ENCODE data around the gene ITGB5.
A peak's percentile ranks its signal among the peaks of the same experiment; 100 is the strongest.
"Not testable (repeated sequence)": the region's sequence is repeated elsewhere in the genome, so short reads cannot be mapped to it uniquely, and the experiment has no call there.

ITGB5 gene

DNA sequence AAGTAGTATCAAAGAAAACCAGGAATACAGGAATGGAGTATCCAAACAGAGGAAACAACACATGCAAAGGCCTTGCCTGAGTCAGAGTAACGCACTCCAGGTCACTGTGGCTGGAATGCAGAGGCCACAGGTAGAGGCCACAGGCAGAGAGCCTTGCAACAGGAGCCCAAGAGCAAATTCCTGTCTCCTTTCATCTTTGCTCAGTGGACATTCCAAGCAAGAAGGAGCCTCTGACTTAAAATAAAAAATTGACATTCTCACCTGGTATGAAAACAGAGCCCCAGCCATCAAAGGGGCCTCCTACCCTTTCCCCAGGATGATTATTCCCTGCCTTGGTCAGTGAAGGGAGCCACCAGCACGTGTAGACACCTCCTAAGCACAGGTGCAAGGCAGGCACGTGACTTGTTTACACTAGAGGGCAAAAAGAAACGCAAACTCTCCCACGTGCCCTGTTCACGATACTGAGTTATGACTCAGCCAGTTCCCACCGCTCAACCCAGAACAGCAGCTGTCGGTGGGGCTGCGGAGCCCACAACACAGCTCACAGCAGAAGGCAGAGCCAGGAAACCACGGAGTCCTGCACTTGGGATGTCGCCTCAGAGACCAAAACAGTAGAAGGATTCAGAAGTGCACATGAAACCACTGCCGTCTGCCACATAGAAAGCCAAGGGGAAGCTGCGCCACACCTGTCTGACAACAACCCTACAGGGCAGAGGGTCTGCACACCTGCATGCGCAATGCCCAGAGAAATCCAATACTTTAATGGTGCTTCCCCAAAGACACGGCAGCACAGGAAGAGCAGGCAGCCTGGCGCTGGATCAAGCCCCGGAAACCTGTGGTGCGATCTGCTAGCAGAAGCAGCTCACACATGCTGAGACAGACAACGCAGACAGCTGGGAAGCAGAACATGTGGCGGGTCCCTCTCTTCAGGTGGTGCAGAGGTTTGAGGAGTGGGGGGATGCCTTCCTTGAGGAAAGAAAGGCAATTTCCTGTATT lies 52.1 kb downstream of the ITGB5 start:
- DNase-seq: peak; percentile 7 to 51 (median 22)

DNA sequence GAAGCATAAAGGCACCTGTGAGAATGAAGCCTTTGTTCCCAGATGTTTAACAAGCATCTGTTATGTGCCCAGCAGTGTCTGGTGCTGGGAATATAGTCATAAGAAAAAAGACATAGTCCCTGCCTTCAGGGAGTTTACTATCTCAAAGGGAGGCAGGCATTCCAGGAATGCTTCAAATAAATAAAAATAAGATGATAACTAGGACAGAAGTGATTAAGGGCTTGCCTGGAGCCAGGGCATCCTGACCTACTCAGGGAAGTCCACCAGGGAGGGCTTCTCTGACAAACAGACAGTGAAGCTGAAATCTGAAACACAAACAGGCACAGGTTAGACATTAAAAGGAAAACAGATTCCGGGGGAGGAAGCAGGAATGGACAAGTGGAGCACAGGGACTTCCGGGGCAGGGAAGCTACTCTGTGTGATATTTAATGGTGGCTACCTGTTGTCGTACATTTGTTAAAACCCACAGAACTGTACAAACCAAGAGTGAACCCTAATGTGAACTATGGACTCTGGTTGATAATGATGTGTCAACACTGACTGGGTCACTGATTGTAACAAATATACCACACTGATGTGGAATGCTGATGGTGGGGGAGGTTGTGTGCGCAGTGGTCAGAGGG lies 53.3 kb downstream of the ITGB5 start:
- DNase-seq: no peak

- no peak for DNase-seq
Measured at GRCh38 chr3:124832782-124833709, 54.1 kb downstream of the ITGB5 start.

DNA sequence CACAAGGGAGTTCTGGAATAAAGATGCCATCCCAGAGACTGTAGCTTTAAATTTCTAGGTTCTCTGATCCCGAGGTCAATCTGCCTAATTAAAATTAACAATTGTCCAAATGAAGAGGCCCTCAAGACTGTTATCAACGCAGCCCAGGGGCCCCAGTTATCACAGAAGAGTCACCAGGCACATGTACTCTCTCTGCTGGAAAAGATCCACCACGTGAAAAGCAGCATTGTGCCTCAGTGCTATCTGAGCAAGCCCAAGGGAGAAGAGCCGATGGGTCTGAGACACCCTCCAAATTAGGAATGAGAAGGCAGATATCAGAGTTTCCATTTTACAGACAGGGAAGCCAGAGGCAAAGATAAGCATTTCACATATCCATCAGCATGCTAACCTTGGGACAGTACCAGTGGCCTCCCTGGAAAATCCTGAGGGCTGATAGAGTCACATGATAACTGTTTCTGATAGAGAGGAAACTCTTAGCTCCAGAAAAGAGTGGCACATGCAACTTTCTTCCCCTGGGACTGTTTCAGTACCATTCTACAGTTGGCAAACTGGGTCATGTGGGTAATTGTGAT lies 55.5 kb downstream of the ITGB5 start:
- no peak for DNase-seq

DNA sequence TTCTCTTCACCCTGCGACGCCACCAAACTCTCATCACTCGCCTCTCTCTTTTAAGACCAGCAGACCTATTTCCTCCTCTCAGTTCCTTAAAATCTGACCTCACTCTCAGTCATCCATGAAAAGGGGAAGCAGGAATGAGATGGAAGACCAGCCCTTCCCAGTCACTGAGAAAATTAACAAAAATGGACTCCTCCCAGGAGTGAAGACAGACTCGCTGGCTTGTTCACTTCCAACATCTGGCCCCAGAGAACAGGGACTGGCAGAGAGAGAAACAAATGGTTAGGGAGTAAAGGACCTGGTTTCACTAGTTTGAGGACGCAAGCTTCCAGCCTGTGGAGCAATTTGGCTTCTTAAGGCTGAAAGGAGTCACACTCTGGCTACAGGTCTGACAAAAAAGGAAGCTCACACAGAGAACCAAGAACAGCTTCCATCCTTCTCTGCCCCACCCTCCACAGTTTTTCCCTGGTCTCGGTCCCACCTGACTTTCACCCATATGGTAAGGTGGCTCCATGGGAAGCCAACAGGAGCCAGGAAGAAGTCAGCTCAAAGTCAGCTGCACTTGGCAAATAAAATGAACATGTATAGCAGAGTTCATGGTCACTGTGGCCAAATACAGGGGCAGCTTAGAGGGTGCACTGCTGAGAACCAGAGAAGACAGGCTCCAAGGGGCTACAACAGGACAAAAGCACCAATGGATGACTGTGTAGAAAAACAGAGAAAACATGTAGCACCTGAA lies 57.2 kb downstream of the ITGB5 start:
- DNase-seq: no peak

DNA sequence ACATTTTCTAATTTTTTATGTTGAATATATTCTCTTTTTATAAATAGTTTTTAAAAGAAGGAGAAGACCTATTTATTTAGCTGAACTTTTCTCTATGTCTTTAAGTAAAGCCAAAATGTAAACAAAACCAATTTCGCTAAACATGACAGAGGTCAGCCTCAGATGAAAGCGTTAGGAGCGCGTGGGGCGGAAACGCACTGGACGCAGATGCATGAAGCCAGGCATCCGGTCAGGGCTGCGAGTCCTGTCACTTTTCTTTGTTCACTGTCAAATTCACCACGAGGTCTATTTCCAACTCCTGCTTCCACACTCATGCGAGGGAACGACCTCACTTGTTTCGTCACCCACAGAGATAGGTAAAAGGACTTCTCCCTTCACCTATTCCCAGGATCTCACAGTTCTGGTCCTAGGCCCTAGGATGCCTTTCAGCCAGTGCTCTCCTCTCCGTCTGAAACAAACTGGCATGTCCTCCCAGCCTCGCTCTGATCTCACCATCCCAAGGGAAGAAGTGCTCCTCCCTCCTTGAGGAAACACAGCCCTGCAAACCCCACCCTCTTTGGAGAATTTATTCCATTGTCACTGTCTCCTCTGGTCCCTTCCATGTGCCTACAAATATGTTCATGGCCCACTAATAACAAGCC lies 57.9 kb downstream of the ITGB5 start:
- no peak for DNase-seq

GRCh38 chr3:124827476-124828206 lies 59.5 kb downstream of the ITGB5 start:
- DNase-seq: not testable (repeated sequence)

- no peak for DNase-seq
Measured at GRCh38 chr3:124826703-124827102, 60.5 kb downstream of the ITGB5 start.

GRCh38 chr3:124824286-124824915 lies 62.8 kb downstream of the ITGB5 start:
- DNase-seq: no peak

GRCh38 chr3:124823648-124824047 lies 63.5 kb downstream of the ITGB5 start:
- DNase-seq: no peak

DNA sequence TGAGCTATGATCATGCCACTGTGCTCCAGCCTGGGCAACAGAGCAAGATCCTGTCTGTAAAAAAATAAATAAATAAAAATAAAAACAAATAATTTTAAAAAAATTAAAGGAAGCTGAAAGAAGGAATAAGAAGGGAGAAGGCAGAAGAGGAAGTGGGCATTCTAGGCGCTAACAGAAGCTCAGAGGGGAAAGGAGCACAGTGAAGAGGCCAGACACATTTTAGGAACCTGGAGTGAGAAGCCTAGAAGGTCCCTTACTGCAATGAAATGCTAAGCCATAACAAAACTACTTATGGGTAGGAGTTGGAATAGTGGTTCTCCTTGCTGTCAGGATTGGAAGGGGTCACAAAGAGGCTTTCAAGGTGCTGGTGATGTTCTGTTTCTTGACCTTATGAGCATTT lies 64.0 kb downstream of the ITGB5 start:
- no peak for DNase-seq

- no peak for DNase-seq
Measured at GRCh38 chr3:124821356-124821755, 65.8 kb downstream of the ITGB5 start.

- no peak for DNase-seq
Measured at GRCh38 chr3:124818398-124819091, 68.6 kb downstream of the ITGB5 start.

DNA sequence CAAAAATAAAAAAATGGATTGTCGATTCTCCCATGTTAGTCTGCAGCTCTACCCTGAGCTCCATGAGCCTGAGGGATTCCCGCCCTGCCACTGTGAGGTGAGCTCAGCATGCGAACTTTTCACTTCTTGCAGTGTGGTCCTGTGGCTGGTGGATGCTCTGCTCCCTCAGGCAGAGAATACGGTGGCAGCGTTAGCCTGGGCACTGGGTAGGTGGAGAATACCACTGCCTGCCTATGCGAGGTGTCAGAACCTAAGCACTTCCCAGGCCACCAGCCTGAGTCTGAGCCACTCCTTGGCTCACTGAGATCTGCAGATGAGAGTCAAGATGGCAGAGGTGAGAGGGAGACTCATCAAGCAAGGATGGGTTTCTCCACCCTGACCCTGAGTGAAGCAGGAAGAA lies 70.1 kb downstream of the ITGB5 start:
- no peak for DNase-seq

DNA sequence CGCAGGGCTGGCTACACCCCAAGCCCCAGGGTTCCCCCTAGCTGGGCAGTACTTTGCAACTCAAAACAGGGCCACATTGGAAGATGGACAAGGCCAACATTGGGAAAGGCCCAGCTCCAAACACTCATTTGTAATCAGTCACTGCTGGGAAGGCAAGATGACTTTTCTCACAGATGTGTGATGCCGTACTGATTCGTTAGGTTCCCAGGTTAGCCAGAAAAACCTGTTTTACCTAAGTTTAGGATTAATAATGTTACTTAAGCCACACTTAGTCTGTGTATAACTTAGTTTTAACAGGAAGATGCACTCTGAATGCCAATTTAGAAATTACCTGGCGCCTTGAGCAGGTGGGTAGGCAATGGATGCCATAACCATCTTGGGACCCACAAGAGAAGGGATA lies 71.0 kb downstream of the ITGB5 start:
- DNase-seq: no peak

- DNase-seq: no peak
Measured at GRCh38 chr3:124815781-124816180, 71.4 kb downstream of the ITGB5 start.

- no peak for DNase-seq
Measured at GRCh38 chr3:124814620-124815421, 72.3 kb downstream of the ITGB5 start.

DNA sequence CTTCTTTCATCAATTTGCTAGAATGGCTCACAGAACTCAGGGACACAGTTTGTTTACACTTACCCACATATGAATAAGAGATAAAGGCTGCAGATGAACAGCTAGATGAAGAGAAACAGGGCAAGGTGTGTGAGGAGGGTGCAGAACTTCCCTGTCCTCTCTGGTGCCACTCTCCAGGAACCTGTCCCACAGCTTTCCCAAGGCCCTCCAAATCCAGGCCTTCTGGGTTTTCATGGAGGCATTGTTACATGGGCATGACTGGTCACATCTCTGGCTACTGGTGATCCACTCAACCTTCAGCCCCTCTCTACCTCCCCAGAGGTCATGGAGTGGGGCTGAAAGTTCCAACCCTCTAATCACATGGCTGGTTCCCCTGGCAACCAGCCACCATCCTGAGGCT lies 73.6 kb downstream of the ITGB5 start:
- DNase-seq: no peak
